H9 (cell line): Measurements from ENCODE around the gene MFAP3. TPM values are rescaled to one million over a fixed set of nuclear protein-coding genes. Genes with fewer than 3 reads are reported as not detected.

ENCODE experiments used
- DNase-seq: peaks from one replicate; pipeline ENCODE4 v3.0.0-alpha.2; 2017
- H2AFZ ChIP-seq: one replicate; pipeline ENCODE4 v1.6.1; 2013; ENCODE audit warnings: mild to moderate bottlenecking, low read length, control low read depth, moderate library complexity
- H2AK5ac ChIP-seq: 2 replicates; pipeline ENCODE4 v1.6.1; 2013; ENCODE audit warnings: low read length, control low read depth, mixed read lengths; ENCODE audit not compliant: insufficient read length
- H2BK120ac ChIP-seq: one replicate; pipeline ENCODE4 v1.6.1; 2013; ENCODE audit warnings: low read depth, mild to moderate bottlenecking, low read length, control low read depth, inconsistent platforms; ENCODE audit not compliant: poor library complexity, severe bottlenecking
- H2BK12ac ChIP-seq: 2 replicates; pipeline ENCODE4 v1.6.1; 2013; ENCODE audit warnings: low read length, control low read depth, mixed read lengths, low read depth; ENCODE audit not compliant: insufficient read length
- H2BK15ac ChIP-seq: 2 replicates; pipeline ENCODE4 v1.6.1; 2013; ENCODE audit warnings: low read depth, low read length, control low read depth
- H2BK20ac ChIP-seq: one replicate; pipeline ENCODE4 v1.6.1; 2013; ENCODE audit warnings: low read depth, mild to moderate bottlenecking, low read length, control low read depth, inconsistent platforms; ENCODE audit not compliant: poor library complexity, severe bottlenecking
- H2BK5ac ChIP-seq: 2 replicates; pipeline ENCODE4 v1.6.1; 2013; ENCODE audit warnings: low read length, control low read depth, mixed read lengths; ENCODE audit not compliant: insufficient read length
- H3K14ac ChIP-seq: 2 replicates; pipeline ENCODE4 v1.6.1; 2013; ENCODE audit warnings: low read length, control low read depth; ENCODE audit not compliant: insufficient read depth
- H3K18ac ChIP-seq: 2 replicates; pipeline ENCODE4 v1.6.1; 2013; ENCODE audit warnings: low read depth, mild to moderate bottlenecking, mixed read lengths, low read length, control low read depth; ENCODE audit not compliant: insufficient read length
- H3K23ac ChIP-seq: 2 replicates; pipeline ENCODE4 v1.6.1; 2013; ENCODE audit warnings: low read length, control low read depth, mixed read lengths, low read depth; ENCODE audit not compliant: insufficient read length
- H3K23me2 ChIP-seq: 2 replicates; pipeline ENCODE4 v1.6.1; 2013; ENCODE audit warnings: low read depth, mild to moderate bottlenecking, mixed read lengths, low read length, control low read depth; ENCODE audit not compliant: insufficient read length, poor library complexity, severe bottlenecking
- H3K27ac ChIP-seq: 2 replicates; pipeline ENCODE4 v1.5.1; 2013; ENCODE audit warnings: low read length, control low read depth, mixed read lengths, low read depth; ENCODE audit not compliant: insufficient read length
- H3K27me3 ChIP-seq: 2 replicates; pipeline ENCODE4 v1.6.1; 2013; ENCODE audit warnings: low read length, control low read depth, inconsistent platforms; ENCODE audit not compliant: insufficient read depth
- H3K4ac ChIP-seq: 2 replicates; pipeline ENCODE4 v1.6.1; 2013; ENCODE audit warnings: low read depth, mild to moderate bottlenecking, control low read depth, inconsistent platforms, low read length, moderate library complexity
- H3K4me1 ChIP-seq: 2 replicates; pipeline ENCODE4 v1.6.1; 2013; ENCODE audit warnings: low read length, control low read depth, inconsistent platforms; ENCODE audit not compliant: insufficient read depth
- H3K4me2 ChIP-seq: 2 replicates; pipeline ENCODE4 v1.6.1; 2013; ENCODE audit warnings: low read length, control low read depth, mixed read lengths; ENCODE audit not compliant: insufficient read length, insufficient read depth
- H3K56ac ChIP-seq: 2 replicates; pipeline ENCODE4 v1.6.1; 2013; ENCODE audit warnings: low read depth, mild to moderate bottlenecking, mixed read lengths, low read length, control low read depth; ENCODE audit not compliant: insufficient read length
- H3K79me1 ChIP-seq: 2 replicates; pipeline ENCODE4 v1.6.1; 2013; ENCODE audit warnings: low read depth, mild to moderate bottlenecking, moderate library complexity, low read length, control low read depth, inconsistent platforms; ENCODE audit not compliant: insufficient read depth, poor library complexity, severe bottlenecking
- H3K79me2 ChIP-seq: 2 replicates; pipeline ENCODE4 v1.6.1; 2013; ENCODE audit warnings: low read length, control low read depth, inconsistent platforms; ENCODE audit not compliant: insufficient read depth
- H3K9ac ChIP-seq: 2 replicates; pipeline ENCODE4 v1.6.1; 2013; ENCODE audit warnings: low read length, control low read depth, mixed read lengths; ENCODE audit not compliant: insufficient read length; ENCODE audit errors: extremely low read depth
- H3K9me3 ChIP-seq: one replicate; pipeline ENCODE4 v1.6.1; 2013; ENCODE audit warnings: low read depth, low read length, inconsistent platforms; ENCODE audit not compliant: control insufficient read depth
- H3T11ph ChIP-seq: one replicate; pipeline ENCODE4 v1.6.1; 2013; ENCODE audit warnings: mild to moderate bottlenecking, low read length, control low read depth, inconsistent platforms
- H4K20me1 ChIP-seq: one replicate; pipeline ENCODE4 v1.6.1; 2013; ENCODE audit not compliant: control insufficient read depth, insufficient read length, insufficient read depth
- H4K5ac ChIP-seq: 2 replicates; pipeline ENCODE4 v1.6.1; 2013; ENCODE audit warnings: low read depth, mild to moderate bottlenecking, mixed read lengths, low read length, control low read depth; ENCODE audit not compliant: insufficient read length
- H4K8ac ChIP-seq: replicated peaks from 2 replicates; pipeline ENCODE4 v1.6.1; 2013; ENCODE audit warnings: low read length, control low read depth, mixed read lengths, low read depth; ENCODE audit not compliant: insufficient read length
- H4K91ac ChIP-seq: 2 replicates; pipeline ENCODE4 v1.6.1; 2013; ENCODE audit warnings: low read depth, mild to moderate bottlenecking, moderate library complexity, mixed read lengths, low read length, control low read depth; ENCODE audit not compliant: insufficient read length
- H3K27ac Mint-ChIP-seq, 3 experiments: 2 replicates in 2 of 3; 3 replicates in 1 of 3; pipeline ENCODE4 v1.8.0; 2020 to 2021; ENCODE audit warnings: mixed read lengths in 3 of 3, mild to moderate bottlenecking in 1 of 3, moderate library complexity in 1 of 3
- H3K27me3 Mint-ChIP-seq: 2 replicates; pipeline ENCODE4 v1.8.0; 2021; ENCODE audit warnings: low read depth, mild to moderate bottlenecking, moderate library complexity, mixed read lengths
- H3K36me3 Mint-ChIP-seq, 3 experiments: 2 replicates in 2 of 3; 3 replicates in 1 of 3; pipeline ENCODE4 v1.8.0; 2020 to 2021; ENCODE audit warnings: low read depth in 3 of 3, mixed read lengths in 3 of 3; ENCODE audit not compliant: insufficient read depth in 1 of 3
- H3K4me1 Mint-ChIP-seq, 2 experiments: 2 replicates each; pipeline ENCODE4 v1.8.0; 2020; ENCODE audit warnings: mixed read lengths in 2 of 2
- H3K4me3 Mint-ChIP-seq, 2 experiments: 2 replicates in 1 of 2; 3 replicates in 1 of 2; pipeline ENCODE4 v1.8.0; 2020 to 2021; ENCODE audit warnings: mild to moderate bottlenecking in 2 of 2, mixed read lengths in 2 of 2, moderate library complexity in 1 of 2
- H3K9me3 Mint-ChIP-seq, 2 experiments: 2 replicates in 1 of 2; 3 replicates in 1 of 2; pipeline ENCODE4 v1.8.0; 2020; ENCODE audit warnings: mild to moderate bottlenecking in 2 of 2, mixed read lengths in 2 of 2, moderate library complexity in 1 of 2
- CTCF ChIP-seq: fragments of 200-600 bp; sonication (generic); conservative IDR thresholded peaks from 3 replicates; pipeline ENCODE4 v1.8.0; 2021; ENCODE audit warnings: antibody characterized with exemption, mild to moderate bottlenecking
- WGBS: extraction: QIAGEN DNeasy Blood & Tissue Kit; methylation state at CpG from one replicate; pipeline ENCODE4 v1.1.7; 2013; ENCODE audit warnings: missing lambda C conversion rate, low lambda C conversion rate, mixed read lengths; ENCODE audit not compliant: insufficient read length; ENCODE audit errors: extremely low coverage; 5-methylcytosine and 5-hydroxymethylcytosine counted together
- total RNA-seq: library from RNA; stranded (reverse); gene quantifications from 2 replicates; pipeline ENCODE4 v1.2.1, GENCODE V29; 2021

Gene MFAP3
- total RNA-seq, 1 experiment from 2014 or later, result 24.5 TPM

GRCh38 chr5:154092356-154093141 lies 53.8 kb downstream of the MFAP3 start:
- Histone ChIP-seq H2BK5ac (no peak overlapping the region), H2BK15ac (no peak overlapping the region), H3K14ac (no peak overlapping the region), H3K56ac (no peak overlapping the region), H3K9me3 (no peaks in the 10 kb centered on the region), H3K79me2 (no peaks in the 10 kb centered on the region), H2BK20ac (no peak overlapping the region), H3T11ph (no peak overlapping the region), H3K23me2 (no peaks in the 10 kb centered on the region), H2AFZ (no peak overlapping the region), H3K79me1 (no peaks in the 10 kb centered on the region), H4K91ac (no peak overlapping the region), H3K9ac (no peak overlapping the region), H2AK5ac (no peak overlapping the region), H4K5ac (no peak overlapping the region), H3K18ac (no peak overlapping the region), H3K4me1 (peaks cover 2% of the 10 kb centered on the region), H2BK12ac (no peak overlapping the region), H2BK120ac (no peak overlapping the region), H3K27me3 (no peaks in the 10 kb centered on the region), H4K20me1 (no peaks in the 10 kb centered on the region), H3K4ac (no peak overlapping the region), H3K27ac (no peak overlapping the region), H4K8ac (no peak overlapping the region), H3K23ac (no peak overlapping the region), H3K4me2 (no peak overlapping the region)
- TF ChIP-seq CTCF, result no peak
- H3K36me3 Mint-ChIP-seq, result no peaks in the 10 kb centered on the region
- no peak overlapping the region for H3K27ac Mint-ChIP-seq
- no peak for DNase-seq
- WGBS, result no CpG with 5 or more reads among the region's 5 CpGs
- no peaks in the 10 kb centered on the region for H3K9me3 Mint-ChIP-seq
- H3K4me1 Mint-ChIP-seq, result peaks cover 22 to 25% of the 10 kb centered on the region in 2 experiments
- H3K27me3 Mint-ChIP-seq, result peaks cover 30% of the 10 kb centered on the region
- no peak overlapping the region for H3K4me3 Mint-ChIP-seq
